NCI-H1105 (cell line): ENCODE measurements around the gene ABCA4.
A peak's percentile ranks its signal among the peaks of the same experiment; 100 is the strongest.

Experiments
- DNase-seq: peaks from one replicate; lab custom pipeline; 2025; lab: John Stamatoyannopoulos, UW

Gene ABCA4

DNA sequence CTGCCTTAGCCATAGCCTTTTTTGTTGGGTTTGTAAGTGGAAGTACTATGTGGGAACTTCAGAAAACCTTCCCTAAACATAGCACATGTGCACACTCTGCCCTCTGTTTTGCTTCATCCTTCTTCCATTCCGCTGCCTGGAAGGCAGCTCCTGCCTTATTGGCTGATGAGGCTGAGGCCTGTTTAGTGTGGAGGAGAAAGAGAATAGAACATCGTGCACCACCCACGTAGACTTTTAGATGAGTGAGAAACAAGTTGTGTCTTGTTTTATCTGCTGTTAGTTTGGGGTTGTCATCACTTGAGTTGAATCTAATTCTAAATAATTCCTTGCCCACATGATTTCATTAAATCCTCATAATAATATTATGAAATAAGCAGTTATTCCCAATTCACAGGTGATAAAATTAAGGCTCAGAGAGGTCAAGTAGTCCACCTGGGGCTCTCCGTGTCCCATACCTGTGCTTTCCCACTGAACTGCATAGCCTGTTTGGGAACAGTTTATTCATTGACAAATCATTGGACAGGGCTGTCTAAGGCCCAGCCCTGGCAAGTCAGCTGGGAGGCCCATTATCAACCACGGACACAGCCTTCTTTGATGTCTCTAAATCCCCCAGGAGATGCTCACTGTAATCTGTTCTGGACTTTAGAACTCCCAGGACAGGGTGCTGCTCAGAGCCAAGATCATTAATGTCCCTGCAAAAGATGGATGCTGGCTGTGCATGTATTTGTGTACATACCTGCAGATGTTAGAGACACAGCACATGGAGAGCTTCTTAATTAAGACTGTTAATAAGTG is 93.0 kb downstream of the ABCA4 start:
- no peak for DNase-seq

DNA sequence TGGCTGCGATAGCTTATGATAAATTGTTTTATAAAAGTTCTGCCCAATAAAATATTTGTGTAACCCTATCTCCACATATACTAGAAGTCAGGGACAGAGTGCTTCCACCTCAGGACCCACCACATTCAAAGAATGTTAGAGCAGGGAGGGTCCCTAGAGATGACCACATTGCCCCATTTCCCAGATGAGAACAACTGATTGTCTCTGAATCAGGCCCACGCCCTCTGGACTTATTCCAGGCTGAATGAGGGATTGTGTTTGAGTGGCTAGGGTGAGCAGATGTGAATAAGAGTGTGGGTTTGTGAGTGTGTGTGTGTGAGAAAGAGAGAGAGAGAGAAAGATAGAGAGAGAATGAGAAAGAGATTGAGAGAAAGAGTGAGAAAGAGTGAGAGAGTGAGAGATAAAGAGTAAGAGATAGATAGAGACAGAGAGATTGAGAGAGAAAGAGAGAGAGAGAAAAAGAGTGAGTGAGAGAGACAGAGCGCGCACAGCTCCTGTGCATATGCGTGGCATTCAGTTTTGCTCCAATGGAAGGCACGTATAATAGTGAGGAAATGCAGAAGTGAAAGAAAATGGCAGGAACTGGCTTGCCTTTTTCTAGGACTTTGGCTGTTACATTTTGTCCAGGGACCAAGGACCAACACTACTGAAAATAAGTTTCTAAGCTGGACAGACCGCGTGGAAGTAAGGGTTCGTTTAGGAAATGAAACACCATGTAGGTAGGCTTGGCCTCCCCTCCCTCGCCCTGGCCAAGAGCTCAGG is 94.1 kb downstream of the ABCA4 start:
- no peak for DNase-seq

DNA sequence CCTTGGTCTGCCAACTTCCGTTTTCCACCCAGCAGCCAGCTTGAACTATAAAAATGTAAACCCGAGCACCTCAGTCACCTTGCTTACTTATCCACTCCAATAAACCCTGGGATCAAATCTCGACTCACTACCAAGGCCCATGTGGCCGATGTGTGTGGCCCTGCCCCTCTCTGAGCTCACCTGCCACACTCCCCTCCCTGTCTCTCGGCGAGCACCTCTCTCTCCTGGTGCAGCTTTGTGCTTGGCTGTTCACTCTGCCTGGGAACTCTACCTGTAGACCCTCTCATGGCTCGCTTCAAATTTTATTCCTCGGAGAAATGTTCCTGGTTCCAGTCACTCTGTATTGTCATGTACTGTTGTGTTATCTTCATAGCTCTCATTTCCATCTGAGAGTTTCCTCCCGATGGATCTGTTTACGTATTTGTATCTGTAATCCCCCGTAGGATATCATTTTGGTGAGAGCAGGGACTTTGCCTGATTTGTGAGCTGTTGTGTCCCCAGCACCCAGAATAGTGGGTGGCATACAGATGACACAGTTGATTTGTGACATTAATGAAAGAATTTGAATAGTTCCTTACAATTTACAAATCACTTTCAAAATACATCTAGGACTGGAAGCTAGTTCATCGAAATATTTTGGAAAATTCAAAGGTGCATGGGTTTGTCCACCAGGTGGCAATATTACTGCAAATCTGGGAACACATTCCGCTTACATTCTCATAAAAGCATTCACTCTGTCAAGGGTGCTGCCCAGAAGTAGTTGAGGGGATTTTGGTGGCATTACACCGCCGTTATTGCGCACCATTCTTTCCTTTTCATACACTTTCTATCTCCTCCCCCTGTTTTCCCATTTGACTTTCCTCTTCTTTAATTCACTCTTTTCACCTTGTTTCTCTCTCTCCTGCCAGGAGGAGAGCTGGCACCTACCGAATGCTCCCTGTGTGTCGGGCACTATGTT is 95.3 kb downstream of the ABCA4 start:
- DNase-seq: peak; percentile 41

DNA sequence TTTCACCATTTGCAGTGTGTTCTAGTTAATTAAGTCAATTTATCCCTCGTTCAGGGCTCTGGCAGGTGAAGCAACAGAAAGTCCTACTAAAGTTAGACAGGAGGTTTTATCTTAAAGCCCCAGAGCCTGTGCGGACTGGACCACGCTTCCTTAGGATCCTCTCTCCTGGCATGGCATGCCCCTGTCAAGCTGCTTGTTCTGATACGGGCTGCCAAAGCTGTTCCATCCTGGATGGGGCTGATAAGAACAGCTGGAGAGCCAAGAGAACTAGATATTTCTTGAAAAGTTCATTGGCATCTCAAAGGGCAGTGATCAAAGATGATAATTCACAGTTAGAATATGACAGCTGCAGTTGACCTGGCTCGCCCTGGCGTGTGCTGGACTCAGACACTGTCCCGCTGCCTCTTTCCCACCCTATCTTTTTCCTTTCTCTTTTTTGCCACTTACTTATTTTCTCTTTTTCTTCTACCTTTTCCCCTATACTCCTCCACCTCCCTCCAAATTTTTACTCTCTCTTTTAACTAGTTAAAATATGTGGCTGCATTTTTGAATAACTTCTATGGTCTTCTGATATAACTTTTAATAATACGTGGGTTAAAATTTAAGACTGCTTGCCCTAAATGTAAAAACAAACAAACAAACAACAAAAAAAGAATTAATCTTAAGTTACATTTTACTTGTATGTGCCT is 96.7 kb downstream of the ABCA4 start:
- no peak for DNase-seq

DNA sequence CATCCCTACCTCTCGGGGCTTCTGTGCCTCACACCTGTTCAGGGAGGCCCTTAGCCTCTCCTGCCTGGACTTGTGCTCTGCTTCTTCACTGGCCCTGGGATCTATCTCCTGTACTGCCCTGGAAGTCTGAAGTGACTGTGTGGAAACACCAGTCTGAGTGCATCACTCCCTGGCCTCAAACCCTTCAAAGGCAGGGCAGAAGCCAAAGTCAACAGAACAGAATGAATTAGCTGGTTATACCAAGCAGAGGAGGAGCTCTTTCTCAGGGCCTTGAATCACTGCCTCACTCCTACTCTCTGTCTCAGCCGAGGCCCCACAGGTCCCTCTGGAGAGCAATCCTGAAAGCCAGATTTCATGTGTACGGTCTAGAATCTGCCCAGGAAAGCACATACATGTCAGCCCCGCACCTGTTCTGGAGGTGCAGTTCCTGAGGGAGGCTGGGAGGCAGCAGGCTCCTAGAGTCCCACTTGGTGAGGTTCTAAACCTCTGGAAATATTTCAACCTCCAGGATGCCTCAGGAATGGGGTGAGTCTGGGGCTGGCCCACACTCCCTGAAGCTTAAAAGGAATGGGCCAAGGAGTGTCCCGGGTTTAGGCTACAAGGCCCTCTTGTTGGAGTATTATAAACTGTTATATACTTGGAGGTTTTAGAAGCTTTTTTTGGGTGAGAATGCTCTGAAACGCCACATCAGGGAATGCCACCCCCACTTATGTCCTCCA is 98.3 kb downstream of the ABCA4 start:
- DNase-seq: no peak

DNA sequence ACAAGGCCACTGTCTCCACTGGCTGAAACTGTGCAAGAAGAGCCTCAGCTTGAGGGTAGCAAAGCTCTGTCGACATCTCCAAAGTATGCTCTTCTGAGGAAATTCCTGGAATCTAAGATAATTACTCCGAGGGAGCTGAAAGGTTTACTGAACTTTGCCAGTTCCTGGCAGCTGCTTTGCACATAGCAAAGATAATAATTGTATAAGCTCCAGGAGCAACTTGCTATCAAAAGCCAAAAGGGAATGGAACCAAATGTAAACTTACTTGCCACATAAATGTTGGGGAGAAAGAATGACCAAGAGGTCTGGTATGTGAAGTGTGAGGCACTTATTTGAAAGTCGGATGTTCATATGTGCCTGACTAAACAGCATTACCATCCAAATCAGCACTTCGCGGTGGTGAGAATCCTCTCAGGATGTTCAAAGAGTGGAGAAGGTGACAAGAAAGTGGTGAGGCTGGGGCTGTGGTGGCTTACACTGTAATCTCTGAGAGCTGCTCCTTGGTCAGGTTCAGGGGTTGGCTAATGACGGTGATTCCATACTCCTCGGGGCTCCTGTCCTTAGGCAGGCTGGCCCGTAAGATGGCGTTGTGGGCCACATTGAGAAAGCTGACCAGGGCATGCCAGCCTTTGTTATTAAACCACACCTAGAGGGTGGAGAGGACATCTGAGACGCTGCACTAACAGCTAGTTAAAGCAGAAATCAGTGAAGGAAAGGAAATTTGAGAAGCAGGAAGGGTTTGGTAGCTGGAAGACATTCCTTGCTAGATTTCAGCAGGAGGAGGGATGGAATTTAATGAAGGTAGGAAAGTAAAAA is 100.0 kb downstream of the ABCA4 start:
- no peak for DNase-seq

DNA sequence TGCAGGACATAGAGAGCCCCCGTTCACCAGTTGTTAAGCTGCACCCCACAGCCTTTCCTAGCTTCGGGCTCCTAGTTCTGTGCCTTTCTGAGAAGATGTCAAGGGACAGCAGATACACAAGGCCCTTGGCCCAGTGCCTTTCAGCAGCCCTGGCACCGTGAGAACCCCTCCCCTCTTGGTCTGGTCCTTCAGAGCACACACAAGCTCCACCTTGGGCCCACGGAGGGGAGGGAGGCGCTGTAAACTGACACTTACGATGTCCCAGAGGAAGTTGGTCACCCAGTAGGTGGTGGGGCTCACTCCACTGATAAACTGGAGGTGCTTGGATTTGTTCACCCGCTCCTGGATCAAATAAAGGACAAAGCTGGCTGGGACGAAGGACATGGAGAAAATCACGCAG is 101.6 kb downstream of the ABCA4 start:
- DNase-seq: no peak

DNA sequence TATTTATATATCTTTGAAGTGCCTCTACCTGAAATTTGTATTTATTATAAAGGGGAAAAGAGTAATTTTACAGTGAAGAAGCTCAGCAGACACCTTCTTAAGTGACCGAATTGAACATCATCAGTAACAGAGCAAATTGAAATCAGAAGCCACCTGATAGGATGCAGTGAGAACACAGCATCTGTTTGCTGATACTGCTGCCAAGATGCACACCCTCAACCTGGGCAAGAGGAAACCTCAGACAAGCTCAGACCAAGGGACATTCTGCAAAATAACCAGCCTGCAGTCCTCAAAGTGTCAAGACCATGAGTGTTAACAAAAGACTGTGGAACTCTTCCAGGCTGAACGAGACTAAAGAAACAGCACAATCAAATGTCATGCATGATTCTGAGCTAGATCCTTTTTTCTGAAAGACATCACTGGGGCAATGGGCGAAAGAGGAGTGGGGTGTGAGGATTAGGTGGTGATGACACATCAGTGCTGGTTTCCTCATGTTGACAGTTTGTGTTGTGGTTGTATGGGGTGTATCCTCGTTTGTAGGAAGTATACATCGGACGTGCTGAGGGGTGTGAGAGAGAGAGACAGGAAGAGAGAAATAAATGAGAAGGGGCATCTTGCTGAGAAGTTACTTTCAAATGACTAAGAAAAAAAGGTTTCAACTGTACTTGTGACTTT is 103.7 kb downstream of the ABCA4 start:
- DNase-seq: no peak

DNA sequence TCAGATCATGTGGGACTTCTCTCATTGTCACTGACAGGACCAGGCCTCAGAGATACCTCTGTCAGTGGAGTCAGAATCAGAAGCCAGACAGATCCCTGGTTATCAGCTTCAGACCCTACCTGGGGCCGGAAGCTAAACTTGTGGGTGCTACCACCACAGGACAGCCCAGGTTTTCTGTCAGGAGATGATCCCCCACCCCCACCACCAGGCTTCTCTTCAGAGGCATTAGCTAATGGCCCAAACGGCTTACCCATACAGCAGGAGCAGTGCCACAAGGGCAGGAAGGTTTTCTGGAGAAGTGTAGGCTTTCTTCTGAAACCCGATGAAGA is 105.5 kb downstream of the ABCA4 start:
- no peak for DNase-seq

DNA sequence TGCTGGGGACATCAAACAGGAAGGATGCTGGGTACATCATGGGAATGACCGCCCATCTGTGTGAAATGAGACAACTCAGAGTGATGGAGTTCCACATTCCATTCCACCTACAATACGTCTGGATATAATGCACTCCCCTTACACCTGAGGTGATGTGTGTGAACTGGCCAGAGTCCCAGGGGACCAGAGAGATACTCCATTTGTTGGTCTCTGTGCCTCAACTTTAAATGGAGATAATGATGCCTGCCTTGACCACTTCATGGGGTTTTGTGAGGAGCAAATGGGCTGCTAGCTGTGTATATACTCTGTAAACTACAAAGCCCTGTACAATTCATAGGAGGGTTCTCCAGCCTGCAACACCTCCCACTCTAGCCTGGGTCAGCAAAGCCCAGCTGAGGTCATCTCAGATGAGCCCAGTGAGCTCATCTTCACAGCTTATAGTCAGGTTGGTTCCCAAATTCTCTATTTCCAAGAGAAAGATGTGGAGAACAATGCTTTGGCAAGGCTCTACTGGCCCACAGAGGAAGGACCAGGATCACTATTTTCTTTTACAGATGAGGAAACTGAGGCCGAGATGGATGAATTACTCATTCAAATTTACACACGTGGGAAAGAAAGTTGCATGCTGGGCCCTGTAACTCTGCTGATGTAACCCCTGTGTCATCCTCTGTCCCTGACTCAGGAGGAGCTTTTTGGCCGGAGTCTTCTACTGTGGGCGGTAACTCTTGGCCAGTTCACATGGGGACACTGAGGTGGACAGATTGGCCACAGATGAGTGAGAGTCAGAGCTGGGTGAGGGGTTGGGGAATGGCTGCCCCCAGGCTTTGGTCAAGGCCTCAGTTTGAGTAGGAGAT is 106.1 kb downstream of the ABCA4 start:
- no peak for DNase-seq

DNA sequence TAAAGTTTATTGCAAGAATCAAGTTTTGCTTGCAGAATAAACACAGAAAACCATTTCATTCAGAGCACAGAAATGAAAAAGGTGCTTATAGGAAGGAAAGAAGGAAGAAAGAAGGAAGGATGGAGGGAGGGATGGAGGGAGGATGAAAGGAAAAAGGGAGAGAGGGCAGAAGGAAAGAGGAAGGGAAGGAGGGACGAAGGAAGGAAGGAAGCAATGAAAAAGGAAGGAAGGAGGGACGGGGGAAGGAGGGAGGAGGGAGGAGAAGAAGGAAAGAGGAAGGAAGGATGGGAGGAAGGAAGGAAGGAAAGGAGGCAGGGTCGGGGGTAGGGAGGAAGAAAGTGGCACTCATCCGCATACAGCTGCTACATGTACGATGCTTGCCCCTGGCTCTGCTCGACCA is 106.9 kb downstream of the ABCA4 start:
- no peak for DNase-seq

DNA sequence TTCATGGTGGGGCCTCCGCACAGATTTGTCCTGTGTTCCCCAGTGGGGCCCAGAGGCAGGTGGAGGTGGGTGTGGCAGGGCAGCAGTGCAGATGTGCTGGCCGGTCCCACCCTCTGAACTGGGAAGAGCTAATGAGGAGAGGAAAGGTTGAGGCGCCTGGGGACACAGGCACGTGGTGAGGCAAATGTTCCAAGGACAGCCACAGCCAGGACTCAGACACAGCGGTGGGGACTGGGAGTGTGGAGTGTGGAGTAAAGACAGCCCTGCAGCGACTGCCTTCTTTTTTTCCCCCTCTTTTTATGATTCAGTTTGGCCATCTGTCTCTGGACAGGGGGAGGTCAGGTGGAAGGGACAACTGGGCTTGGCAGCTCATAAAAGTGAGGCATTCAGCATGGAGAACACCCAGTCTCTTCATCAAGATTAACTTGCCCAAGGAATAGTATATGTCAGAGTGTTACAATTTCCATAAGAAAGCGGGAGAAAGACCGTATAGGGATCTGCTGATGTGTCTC is 107.5 kb downstream of the ABCA4 start:
- no peak for DNase-seq

DNA sequence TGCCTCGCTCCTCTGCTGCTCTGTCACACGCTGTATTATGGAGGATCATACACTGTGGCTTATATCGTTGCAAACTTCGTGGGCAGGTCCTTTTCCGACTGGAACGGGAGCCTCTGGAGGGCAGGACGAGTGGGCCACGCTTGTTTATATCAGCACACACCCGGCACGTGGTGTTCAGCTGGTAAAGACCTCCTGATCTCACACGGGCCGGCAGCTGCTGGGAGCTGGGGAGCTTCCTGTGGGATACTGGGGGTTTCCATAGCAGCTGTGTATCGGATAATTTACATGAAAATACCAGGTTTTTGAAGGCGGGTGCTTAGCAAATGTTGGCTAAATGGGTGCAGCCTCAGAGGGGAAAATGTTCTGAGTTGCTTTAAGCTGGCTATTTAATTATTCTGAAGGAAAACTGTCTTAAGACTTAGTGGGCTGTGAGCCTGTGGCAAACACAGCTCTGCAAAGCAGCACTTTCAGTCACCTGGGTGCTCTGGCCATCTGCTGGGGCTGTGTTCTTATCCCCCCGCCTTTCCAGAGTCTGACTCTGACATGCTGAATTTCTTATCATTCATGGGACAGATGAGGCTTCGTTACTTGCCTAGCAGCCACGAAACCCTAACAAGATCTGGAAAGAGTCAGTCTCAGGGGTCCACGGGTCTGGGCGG is 108.1 kb downstream of the ABCA4 start:
- DNase-seq: no peak

DNA sequence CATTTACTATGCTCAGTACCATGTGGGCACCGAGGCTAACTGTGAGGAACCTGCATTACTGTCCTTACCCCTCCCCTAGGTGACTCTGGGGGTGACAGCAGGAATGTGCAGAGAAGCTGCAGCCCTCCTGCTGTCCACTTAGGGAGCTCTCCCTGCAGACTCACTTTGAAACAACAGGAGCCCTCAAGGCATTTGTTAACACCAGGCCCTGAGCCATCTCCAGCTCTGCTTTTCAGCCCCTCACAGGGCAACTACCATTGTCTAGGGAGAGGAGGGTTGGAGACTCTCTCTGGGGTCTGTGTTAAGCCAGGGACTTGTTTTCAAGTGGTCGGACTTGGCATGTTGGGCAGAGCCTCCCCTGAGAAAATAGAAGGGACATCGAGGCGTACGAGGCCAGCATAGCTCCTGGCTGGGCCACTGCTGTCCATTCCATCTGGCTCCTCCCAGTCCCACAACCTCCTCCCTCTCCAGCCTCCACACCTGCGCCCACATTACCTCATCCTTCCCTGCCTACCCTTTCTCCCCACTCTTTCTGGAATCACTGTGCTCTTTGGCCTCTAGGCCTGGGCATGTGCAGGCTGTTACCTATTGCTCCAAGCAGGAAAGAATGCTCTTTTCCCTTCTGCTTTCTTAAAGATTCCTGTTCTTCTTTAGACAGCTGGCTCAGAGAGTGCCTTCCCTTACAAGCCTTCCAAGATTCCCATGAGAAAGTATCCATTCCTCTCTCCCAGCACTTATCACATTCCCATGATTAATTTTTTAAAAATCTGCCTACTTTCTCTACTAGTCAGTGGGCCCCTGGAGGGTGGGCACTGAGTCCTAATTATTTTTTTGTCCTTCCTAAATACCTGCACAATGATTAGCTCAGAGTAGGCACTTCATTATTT is 109.0 kb downstream of the ABCA4 start:
- no peak for DNase-seq

DNA sequence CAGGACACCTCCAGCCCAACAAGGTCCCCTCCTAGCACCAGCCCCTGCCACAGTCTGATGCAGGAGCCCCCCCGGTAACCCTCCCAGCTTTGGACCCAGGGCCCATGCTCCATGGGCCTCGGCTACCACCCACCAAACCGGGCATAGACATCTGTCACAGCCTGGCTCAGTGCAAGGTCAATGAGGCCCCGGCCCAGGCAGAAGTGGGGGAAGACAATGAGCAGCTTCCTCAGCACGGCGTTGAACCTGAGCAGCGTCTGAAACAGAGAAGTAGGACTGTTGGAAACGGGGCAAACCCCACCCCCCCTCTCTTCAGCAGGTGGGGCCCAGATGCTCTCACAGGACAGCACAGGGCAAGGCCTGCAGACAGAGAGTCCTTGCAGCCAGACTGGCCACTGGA is 109.8 kb downstream of the ABCA4 start:
- DNase-seq: no peak

DNA sequence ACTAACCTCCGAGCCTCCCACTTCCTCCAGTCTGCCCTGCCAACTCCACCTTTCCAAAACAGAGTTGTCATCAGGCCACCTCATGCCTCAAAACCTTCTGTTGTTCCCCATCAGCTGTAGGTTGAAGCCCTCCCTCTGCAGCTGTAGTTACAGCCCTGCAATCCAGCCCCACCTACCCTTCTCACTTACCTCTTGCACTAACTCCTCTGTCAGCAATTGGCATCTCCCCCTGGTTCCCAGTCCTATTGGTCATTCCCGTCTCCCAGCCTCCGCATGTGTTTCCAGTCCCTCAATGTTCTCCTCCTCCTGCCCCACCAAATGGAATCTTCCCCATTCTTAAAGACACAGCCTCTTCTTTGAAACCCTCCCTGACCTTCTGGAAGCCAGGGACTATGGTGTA is 111.6 kb downstream of the ABCA4 start:
- DNase-seq: no peak

DNA sequence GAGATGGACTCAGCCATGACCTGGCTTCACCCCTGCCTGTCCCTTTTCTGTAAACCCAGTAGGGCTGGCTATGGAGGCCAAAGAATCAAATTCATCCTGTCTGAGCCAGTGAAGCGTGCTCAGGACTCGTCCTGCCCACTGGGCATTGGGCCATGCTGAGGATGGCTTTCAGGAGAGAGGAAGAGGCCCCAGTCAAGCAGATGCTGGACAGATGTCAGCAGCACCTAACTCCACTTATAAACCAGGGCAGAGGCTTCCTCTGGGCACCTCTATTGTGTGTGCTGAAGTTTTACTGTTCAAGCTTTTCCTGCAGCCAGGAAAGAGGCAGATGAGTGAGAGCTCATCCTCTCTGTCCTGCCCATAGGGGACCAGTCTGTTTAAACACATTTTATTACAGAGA is 114.3 kb downstream of the ABCA4 start:
- DNase-seq: no peak
